Bronchial epithelial cell (primary cell): Measurements from ENCODE around the gene TRIM32. TPM values are rescaled to one million over a fixed set of nuclear protein-coding genes. Genes with fewer than 3 reads are reported as not detected.

Experiments used
- DNase-seq: peaks from one replicate; pipeline ENCODE4 v3.0.0-alpha.2; 2010; ENCODE audit warnings: low read depth
- FAIRE-seq: peaks from 2 replicates; lab custom pipeline; 2011; peaks lifted over from hg19 to GRCh38; lab: Jason Lieb, UNC
- H3K27me3 ChIP-seq: 2 replicates; pipeline ENCODE4 v1.5.1; 2011; ENCODE audit warnings: low read length; ENCODE audit not compliant: control insufficient read depth, insufficient read depth
- H3K36me3 ChIP-seq: 2 replicates; pipeline ENCODE4 v1.5.1; 2011; ENCODE audit warnings: low read length; ENCODE audit not compliant: control insufficient read depth, insufficient read depth
- H3K4me3 ChIP-seq: 2 replicates; pipeline ENCODE4 v1.5.1; 2011; ENCODE audit warnings: mild to moderate bottlenecking, low read depth, low read length, control low read depth
- CTCF ChIP-seq: IDR thresholded peaks from 2 replicates; pipeline ENCODE4 v1.5.1; 2011; ENCODE audit warnings: mild to moderate bottlenecking, moderate library complexity, low read length, control low read depth, inconsistent platforms; ENCODE audit not compliant: insufficient read depth, severe bottlenecking
- total RNA-seq: library from RNA; depleted of rRNA; stranded (reverse); fragments of >200 nt; gene quantifications from 2 replicates; pipeline ENCODE4 v1.2.1, GENCODE V29; 2014

TRIM32 gene
- total RNA-seq, 1 donor from 2014 or later: 13.7 TPM

DNA sequence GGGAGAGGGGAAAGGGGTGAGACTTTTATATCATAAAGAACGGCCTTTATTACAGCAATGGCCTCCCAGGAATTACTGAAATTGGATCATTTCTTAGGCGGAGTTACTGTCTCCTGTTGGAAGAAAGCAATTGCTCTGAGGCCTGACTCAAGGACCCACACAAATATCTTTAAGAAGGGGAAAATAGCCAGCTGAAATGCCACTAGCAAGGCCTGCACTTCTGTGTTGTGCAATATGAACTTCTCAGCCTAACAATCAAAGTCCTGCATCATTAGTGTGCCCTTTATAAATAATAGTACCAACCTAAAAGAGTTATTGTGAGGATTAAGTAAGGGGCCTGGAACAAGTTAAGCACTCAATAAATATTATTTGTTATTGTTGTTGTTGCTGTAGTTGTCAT is 30.1 kb upstream of the TRIM32 start:
- DNase-seq: no peak
- no peaks in the 10 kb centered on the region for H3K36me3 ChIP-seq
- no peak for FAIRE-seq
- H3K27me3 ChIP-seq: no peaks in the 10 kb centered on the region
- no peak overlapping the region for H3K4me3 ChIP-seq
- no peak for TF ChIP-seq CTCF

DNA sequence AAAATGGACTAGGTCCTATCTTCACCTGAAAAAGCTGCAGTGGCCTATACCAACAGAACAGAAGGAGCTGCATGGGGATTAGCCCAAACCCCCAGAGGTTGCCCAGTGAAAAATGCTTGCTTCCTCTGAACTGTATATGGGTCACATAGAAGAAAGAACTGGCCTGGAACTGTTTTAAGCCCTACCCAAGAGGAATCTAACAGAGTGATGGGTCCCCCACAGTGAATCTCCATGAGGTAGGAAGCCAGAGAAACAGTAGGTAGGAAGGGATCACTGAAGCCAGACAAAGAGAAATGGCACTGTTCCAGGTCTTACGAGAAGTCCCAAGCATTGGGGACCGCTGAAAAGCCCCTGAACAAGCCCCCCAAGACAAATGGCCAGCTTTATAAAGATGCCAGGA is 28.8 kb upstream of the TRIM32 start:
- no peak overlapping the region for H3K4me3 ChIP-seq
- H3K36me3 ChIP-seq: no peaks in the 10 kb centered on the region
- FAIRE-seq (no peak), DNase-seq (no peak)
- TF ChIP-seq CTCF: no peak
- H3K27me3 ChIP-seq: no peaks in the 10 kb centered on the region

DNA sequence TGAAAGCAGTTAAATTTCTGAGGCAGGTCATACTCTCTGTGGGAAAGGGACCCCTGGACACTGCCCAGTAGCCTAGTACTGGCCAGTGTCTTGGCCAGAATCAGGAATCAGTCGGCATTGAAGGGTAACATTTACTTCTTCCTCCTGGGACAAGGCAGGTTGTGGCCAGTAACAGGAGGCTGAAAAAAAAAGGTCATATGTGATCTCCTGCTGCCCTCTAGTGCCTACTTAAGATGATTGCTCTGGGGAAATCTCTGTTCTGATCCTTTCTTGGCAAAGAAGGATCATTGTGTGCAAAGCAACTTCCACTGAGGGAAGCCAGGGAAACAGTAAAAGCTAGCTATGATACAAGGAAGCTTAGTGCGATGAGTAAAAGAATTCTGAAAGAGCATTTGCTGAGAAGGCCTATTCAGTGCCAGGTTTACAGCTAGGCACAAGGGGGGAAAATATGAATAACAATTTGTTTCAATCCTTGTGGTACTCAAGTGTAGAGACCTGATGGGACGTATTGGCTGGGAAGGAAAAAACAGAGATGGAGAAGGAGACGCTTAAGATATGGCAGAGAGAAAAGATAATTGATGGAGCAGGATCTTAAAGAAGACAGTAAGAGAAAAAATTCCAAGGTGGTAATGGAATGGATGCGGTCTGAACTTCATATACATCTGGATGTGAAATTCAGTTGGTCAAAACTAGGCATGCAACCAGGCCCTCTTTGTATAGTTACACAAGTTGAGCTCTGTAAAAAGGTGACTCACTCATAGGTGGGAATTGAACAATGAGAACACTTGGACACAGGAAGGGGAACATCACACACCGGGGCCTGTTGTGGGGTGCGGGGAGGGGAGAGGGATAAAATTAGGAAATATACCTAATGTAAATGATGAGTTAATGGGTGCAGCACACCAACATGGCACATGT is 25.8 kb upstream of the TRIM32 start:
- H3K4me3 ChIP-seq: no peak overlapping the region
- DNase-seq: peak; percentile 73
- H3K36me3 ChIP-seq: no peaks in the 10 kb centered on the region
- no peaks in the 10 kb centered on the region for H3K27me3 ChIP-seq
- peak; percentile 92 for FAIRE-seq
- TF ChIP-seq CTCF: peak; percentile 76

DNA sequence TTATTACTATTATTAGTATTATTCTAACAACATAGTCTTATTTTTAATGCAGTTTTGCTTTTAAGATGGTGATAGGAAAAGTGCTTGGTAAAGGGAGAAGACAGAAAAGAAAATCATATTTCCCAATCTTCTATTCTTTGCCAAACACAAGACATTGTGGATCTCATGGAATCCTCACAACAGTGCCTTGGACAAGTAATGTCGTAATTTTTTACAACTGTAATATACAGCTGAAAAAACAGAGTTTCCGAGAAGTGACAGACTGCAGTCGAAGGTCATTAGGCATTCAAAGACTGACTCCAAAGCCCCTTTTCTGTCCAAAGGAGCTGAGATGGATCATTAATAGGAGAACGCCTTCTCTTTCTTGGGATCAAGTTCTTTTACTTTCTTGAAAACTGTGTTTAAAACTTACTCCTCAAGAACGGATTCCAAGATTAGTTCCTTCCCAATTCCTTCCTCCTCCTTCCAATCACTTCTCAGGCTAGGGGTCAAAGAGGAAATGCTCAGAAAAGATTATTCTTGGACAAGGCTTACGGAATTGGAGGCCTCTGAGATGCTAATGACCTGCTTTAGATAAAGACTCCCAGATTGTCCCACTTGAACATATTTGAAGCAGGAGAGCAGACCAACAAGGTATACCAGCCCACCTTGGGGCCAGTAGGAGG is 24.3 kb upstream of the TRIM32 start:
- no peak for FAIRE-seq
- H3K4me3 ChIP-seq: no peak overlapping the region
- DNase-seq: no peak

DNA sequence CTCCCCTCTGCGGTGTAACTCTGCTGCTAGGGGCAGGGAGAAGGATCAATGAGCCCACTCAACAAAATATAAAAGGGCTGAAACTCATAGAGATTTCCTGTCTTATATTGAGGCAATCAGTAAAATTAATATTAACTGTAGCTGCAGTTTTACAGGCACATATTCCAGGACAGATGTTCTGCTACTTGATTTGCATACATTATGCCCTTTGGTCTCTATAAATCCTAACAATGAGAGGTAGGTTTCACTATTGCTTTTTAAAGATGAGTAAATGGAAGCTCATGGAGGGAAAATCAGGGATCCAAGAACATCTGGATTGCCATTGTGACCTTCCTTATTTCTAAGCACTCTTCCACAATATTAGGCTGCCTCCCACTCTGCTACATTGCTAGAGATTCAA is 23.5 kb upstream of the TRIM32 start:
- FAIRE-seq (no peak), DNase-seq (no peak)
- Histone ChIP-seq H3K27me3 (no peaks in the 10 kb centered on the region), H3K36me3 (no peaks in the 10 kb centered on the region), H3K4me3 (no peak overlapping the region)
- TF ChIP-seq CTCF: no peak

More for the DNA sequence above, 24.3 kb upstream of the TRIM32 start:
- Histone ChIP-seq H3K27me3 (no peaks in the 10 kb centered on the region), H3K36me3 (no peaks in the 10 kb centered on the region)
- no peak for TF ChIP-seq CTCF
